ENCODE measurements around the gene LASP1.
"Not testable (repeated sequence)": the region's sequence is repeated elsewhere in the genome, so short reads cannot be mapped to it uniquely, and the experiment has no call there.

Gene LASP1

DNA sequence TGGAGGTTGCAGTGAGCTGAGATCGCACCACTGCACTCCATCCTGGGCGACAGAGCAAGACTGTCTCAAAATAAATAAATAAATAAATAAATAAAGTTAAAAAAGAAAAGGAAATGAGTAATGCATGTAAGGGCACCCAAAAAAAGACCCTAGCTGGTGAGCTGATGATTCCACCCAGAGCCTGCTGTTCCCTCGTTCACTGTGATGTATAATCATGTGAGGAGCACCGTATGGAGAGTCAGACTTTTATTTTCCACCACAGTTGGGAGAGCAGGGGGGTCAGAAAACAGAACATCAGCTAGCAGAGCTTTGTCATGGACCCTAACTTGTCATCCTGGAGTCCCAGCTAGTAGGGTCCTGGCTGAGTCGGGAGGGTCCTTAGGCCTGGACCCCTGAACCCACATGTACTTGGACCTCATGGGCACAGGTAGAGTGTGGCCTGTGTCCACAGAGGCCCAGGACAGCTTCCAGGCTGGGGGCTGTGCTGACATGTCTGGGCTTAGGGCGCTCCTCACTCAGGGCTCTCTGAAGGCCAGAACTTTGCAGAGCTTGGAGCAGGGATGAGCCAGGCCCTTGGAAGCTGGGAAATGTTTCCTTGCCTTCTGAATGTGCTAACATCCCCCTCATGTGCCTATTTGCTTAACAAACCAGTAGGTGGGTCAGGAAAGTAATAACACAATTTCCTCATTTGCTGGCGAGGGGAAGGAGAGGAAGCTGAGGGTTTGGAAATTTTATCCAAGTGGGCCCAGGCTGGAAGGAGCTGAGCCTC lies 36.8 kb downstream of the LASP1 start:
- no peak overlapping the region for H3K27ac ChIP-seq
- TF ChIP-seq, protein P1, sequence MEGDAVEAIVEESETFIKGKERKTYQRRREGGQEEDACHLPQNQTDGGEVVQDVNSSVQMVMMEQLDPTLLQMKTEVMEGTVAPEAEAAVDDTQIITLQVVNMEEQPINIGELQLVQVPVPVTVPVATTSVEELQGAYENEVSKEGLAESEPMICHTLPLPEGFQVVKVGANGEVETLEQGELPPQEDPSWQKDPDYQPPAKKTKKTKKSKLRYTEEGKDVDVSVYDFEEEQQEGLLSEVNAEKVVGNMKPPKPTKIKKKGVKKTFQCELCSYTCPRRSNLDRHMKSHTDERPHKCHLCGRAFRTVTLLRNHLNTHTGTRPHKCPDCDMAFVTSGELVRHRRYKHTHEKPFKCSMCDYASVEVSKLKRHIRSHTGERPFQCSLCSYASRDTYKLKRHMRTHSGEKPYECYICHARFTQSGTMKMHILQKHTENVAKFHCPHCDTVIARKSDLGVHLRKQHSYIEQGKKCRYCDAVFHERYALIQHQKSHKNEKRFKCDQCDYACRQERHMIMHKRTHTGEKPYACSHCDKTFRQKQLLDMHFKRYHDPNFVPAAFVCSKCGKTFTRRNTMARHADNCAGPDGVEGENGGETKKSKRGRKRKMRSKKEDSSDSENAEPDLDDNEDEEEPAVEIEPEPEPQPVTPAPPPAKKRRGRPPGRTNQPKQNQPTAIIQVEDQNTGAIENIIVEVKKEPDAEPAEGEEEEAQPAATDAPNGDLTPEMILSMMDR (IDR thresholded peaks at IDR 0.05) = no peak
- no peak for TF ChIP-seq ZFX (IDR thresholded peaks at IDR 0.05; ENCODE audit: borderline replicate concordance)

DNA sequence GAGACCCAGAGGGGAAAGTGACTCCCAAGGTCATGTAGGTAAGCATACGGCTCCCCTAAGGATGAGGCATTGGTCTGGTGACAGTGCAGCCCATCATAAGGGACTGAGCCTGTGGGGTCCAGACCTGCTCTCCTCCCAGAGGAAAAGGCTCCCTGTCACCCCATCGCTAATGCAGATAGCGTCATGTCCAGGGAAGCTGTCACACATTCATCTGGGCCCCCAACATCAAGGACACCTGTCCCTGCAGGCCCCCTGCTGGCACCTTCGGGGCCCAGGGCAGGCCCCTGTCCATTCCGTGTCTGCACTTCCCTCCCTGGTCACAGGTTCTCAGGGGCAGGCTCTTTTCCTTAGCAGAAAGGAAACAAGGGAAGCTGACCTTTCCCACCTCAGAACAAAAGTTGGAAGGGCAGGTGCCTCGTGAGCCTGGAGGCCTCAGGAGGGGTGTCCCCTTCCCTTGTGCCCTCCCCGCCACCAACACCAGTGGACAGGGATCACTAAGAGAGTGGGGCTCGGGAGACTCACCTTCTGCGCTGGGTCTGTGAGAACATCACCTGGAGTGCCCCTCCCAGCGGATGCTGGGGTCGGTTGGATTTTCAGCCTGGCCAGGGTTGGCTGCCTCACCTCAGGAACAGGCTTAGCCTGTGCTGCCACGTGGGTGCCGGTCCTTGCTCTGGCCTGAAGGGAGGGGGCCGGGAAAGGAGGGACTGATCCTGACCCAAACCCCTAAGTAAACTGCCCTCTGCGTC lies 38.2 kb downstream of the LASP1 start:
- TF ChIP-seq, protein P1 (IDR thresholded peaks at IDR 0.05) = no peak
- TF ChIP-seq ZFX (IDR thresholded peaks at IDR 0.05; ENCODE audit: borderline replicate concordance) = no peak
- no peak overlapping the region for H3K27ac ChIP-seq

DNA sequence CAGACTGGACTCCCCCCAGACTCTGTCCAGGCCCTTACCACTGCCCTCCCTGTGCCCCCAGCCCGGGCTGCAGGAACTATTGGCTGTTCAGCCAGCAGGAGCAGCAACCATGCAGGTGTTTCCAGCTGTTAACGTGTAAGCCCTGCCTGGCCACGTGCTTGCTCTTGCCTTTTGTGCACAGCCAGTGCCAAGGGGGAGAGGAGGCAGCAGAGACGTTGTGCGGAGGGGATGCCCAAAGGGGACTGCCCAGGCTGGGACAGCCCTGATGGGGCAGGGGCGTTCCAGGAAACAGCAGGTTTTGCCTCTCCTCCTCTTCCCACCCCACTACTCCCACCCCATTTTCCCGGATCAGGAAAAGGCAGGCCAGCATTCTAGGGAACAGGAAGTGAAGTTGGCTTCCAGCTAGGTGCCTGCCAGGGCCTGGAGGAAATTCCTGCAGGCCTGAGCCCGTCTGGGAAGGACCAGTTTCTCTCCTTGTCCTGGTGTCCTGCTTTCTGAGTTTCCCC lies 38.9 kb downstream of the LASP1 start:
- H3K27ac ChIP-seq = no peak overlapping the region
- TF ChIP-seq, protein P1 (IDR thresholded peaks at IDR 0.05) = no peak
- no peak for TF ChIP-seq ZFX (IDR thresholded peaks at IDR 0.05; ENCODE audit: borderline replicate concordance)

DNA sequence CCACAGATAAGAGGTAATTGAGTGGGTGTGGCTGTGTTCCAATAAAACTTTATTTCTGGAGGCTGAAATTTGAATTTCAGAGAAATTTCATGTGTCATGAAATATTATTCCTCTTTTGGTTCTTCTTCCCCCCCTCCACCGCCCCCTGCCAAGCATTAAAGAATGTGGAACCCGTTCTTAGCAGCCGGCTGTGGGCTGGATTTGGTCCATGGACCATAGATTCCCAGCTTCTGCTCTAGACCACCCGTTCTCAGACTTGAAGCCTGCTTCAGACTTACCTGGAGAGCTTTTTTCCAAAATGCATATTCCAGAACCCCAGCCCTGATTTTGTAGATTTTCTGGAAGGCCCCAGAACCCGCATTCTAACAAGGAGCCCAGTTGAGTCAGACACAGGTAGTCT lies 40.5 kb downstream of the LASP1 start:
- H3K27ac ChIP-seq = no peak overlapping the region
- TF ChIP-seq ZFX (IDR thresholded peaks at IDR 0.05; ENCODE audit: borderline replicate concordance) = no peak
- TF ChIP-seq, protein P1 (IDR thresholded peaks at IDR 0.05) = no peak

DNA sequence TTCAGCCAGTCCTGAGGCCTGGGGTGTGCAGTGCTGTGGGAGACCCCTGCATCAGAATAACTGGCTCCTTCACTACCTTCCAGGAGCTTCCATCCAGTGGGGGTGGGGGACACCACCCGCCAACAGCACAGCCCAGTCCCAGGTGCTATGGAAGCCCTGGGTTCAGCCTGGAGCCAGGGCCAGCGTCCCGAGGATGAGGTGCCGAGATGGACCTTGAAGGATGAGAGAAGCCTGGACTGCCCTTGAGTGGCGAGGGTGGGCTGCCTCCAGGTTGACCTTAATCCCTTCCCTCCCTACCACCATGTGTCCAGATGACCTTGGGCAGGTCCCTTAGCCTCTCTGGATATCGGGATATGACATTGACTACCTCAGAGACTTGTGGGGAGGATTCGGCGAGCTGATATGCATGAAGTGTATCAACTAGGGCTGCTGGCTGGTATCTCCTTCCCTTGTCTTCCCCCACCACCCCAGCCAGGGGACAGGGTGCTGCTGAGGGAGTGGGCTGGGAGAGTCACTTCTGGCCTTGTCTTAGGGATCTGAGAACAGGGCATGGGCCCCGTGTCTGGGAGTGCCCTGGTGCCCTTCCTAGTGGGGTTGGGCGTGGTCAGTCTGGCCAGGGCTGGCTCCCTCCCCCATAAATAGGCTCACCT lies 41.3 kb downstream of the LASP1 start:
- H3K27ac ChIP-seq = no peak overlapping the region
- TF ChIP-seq, protein P1 (IDR thresholded peaks at IDR 0.05) = no peak
- TF ChIP-seq ZFX (IDR thresholded peaks at IDR 0.05; ENCODE audit: borderline replicate concordance) = no peak

DNA sequence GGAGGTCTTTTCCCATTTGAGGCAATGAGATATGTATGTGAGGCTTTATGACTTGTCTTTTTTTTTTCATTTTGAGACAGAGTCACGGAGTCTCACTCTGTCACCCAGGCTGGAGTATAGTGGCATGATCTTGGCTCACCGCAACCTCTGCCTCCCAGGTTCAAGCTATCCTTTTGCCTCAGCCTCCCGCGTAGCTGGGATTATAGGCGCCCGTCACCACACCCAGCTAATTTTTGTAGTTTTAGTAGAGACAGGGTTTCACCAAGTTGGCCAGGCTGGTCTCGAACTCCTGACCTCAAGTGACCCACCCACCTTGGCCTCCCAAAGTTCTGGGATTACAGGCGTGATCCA lies 41.8 kb downstream of the LASP1 start:
- H3K27ac ChIP-seq = not testable (repeated sequence)

DNA sequence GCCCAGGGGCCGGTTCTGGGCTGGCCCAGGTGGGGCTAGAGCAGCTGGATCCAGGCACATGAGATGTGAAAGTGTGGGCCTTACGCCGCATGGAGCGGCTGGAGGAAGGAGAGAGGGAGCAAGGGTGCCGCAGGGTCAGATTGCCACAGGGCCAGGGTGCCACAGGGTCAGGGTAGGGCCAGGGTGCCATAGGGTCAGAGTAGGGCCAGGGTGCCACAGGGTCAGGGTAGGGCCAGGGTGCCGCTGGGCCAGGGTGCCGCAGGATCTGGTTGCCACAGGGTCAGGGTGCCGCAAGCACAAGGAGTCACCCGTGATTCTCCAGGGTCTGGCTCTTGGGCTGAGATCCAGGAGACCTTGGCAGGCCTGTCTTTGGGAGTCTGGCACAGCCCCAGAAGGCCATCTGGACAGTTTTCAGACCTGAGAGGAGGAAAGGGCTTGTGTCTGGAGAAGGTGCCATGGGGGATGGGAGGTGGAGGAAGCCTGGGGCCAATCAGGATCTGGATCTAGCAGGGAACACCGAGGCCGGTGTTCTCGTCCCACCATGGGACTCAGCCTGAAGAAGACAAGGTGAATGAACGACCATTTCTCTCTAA lies 42.5 kb downstream of the LASP1 start:
- H3K27ac ChIP-seq = no peak overlapping the region
- TF ChIP-seq, protein P1 (IDR thresholded peaks at IDR 0.05) = no peak
- no peak for TF ChIP-seq ZFX (IDR thresholded peaks at IDR 0.05; ENCODE audit: borderline replicate concordance)
